ENCODE results near the gene PLA2G4B. TPM values are rescaled to one million over a fixed set of nuclear protein-coding genes. Genes with fewer than 3 reads are reported as not detected.

The PLA2G4B gene
- total RNA-seq, 4 donors from 2014 or later: 1.1 to 5.3 (median 2.0) TPM; not detected in 1

GRCh38 chr15:41827880-41828806, 10.5 kb upstream of the PLA2G4B start, which contains the start of gene JMJD7:
TSS of gene JMJD7 (plus strand) at chr15:41828092. CDS start at chr15:41828125, 33 bp downstream.
- no peak for TF ChIP-seq CTCF (IDR thresholded peaks at IDR 0.05; ENCODE audit: low read depth)

- no peak for TF ChIP-seq CTCF (IDR thresholded peaks at IDR 0.05; ENCODE audit: low read depth)
Measured at GRCh38 chr15:41828807-41829141, 9.9 kb upstream of the PLA2G4B start.

GRCh38 chr15:41829959-41830646, 8.5 kb upstream of the PLA2G4B start:
- no peak for TF ChIP-seq CTCF (IDR thresholded peaks at IDR 0.05; ENCODE audit: low read depth)

- TF ChIP-seq CTCF (IDR thresholded peaks at IDR 0.05; ENCODE audit: low read depth): no peak
Measured at GRCh38 chr15:41832208-41832607, 6.4 kb upstream of the PLA2G4B start.

- TF ChIP-seq CTCF (IDR thresholded peaks at IDR 0.05; ENCODE audit: low read depth): no peak
Measured at GRCh38 chr15:41832875-41833274, 5.8 kb upstream of the PLA2G4B start.

- TF ChIP-seq CTCF (IDR thresholded peaks at IDR 0.05; ENCODE audit: low read depth): no peak
Measured at GRCh38 chr15:41834096-41834495, 4.6 kb upstream of the PLA2G4B start.

- no peak for TF ChIP-seq CTCF (IDR thresholded peaks at IDR 0.05; ENCODE audit: low read depth)
Measured at GRCh38 chr15:41836073-41836472, 2.6 kb upstream of the PLA2G4B start.

Measured in subcutaneous adipose tissue (tissue), 4 donors.